ENCODE data around the gene KRT34. TPM values are rescaled to one million over a fixed set of nuclear protein-coding genes. Genes with fewer than 3 reads are reported as not detected.

KRT34 gene
- total RNA-seq, 2 experiments from 2014 or later = not detected

- no peak overlapping the region for H3K27ac ChIP-seq (ENCODE audit: low read depth, low read length, poor library complexity, severe bottlenecking)
- H3K9me3 ChIP-seq (ENCODE audit: low read length) = no peaks in the 10 kb centered on the region
- intact Hi-C loops (cut with micrococcal nuclease; ENCODE audit: unreplicated experiment) = no loop called here
- DNase-seq (ENCODE audit: low spot score) = no peak
- TF ChIP-seq EZH2phosphoT487 (IDR thresholded peaks at IDR 0.05; ENCODE audit: borderline replicate concordance, low read depth, low read length) (no peak), CTCF (conservative IDR thresholded peaks at IDR 0.05; ENCODE audit: low read length) (no peak)
- H2AFZ ChIP-seq (ENCODE audit: low read length) = no peak overlapping the region
- no peaks in the 10 kb centered on the region for H3K9me2 ChIP-seq (ENCODE audit: insufficient read depth, low read length)
- H3K4me3 ChIP-seq (ENCODE audit: low read depth, low read length, poor library complexity, severe bottlenecking) = no peak overlapping the region
- H3K36me3 ChIP-seq (ENCODE audit: insufficient read depth, low read length) = no peaks in the 10 kb centered on the region
- ChIA-PET CTCF (ENCODE audit: unreplicated experiment) (no interaction called here), POLR2A (no interaction called here)
- H4K20me1 ChIP-seq (ENCODE audit: insufficient read depth, low read length) = no peaks in the 10 kb centered on the region
- BruUV-seq (replicated peaks) = no TSS peak
- H3K79me2 ChIP-seq (ENCODE audit: insufficient read depth, low read depth, low read length) = no peaks in the 10 kb centered on the region
- no peaks in the 10 kb centered on the region for H3K4me1 ChIP-seq (ENCODE audit: insufficient read depth, low read length, poor library complexity, severe bottlenecking)
- no peak overlapping the region for H3K4me2 ChIP-seq (ENCODE audit: low read length)
Observed at GRCh38 chr17:41333098-41333497, 49.0 kb downstream of the KRT34 start.

GRCh38 chr17:41332239-41332638 lies 49.9 kb downstream of the KRT34 start:
- BruUV-seq (replicated peaks) = no TSS peak
- Histone ChIP-seq H3K9me3 (ENCODE audit: low read length) (no peaks in the 10 kb centered on the region), H3K4me1 (ENCODE audit: insufficient read depth, low read length, poor library complexity, severe bottlenecking) (no peaks in the 10 kb centered on the region), H2AFZ (ENCODE audit: low read length) (no peak overlapping the region), H3K4me2 (ENCODE audit: low read length) (no peak overlapping the region), H3K27ac (ENCODE audit: low read depth, low read length, poor library complexity, severe bottlenecking) (no peak overlapping the region), H3K4me3 (ENCODE audit: low read depth, low read length, poor library complexity, severe bottlenecking) (no peak overlapping the region), H3K36me3 (ENCODE audit: insufficient read depth, low read length) (no peaks in the 10 kb centered on the region), H4K20me1 (ENCODE audit: insufficient read depth, low read length) (no peaks in the 10 kb centered on the region), H3K79me2 (ENCODE audit: insufficient read depth, low read depth, low read length) (no peaks in the 10 kb centered on the region), H3K9me2 (ENCODE audit: insufficient read depth, low read length) (no peaks in the 10 kb centered on the region)
- ChIA-PET POLR2A (no interaction called here), CTCF (ENCODE audit: unreplicated experiment) (no interaction called here)
- TF ChIP-seq EZH2phosphoT487 (IDR thresholded peaks at IDR 0.05; ENCODE audit: borderline replicate concordance, low read depth, low read length) (no peak), CTCF (conservative IDR thresholded peaks at IDR 0.05; ENCODE audit: low read length) (no peak)
- intact Hi-C loops (cut with micrococcal nuclease; ENCODE audit: unreplicated experiment) = no loop called here
- no peak for DNase-seq (ENCODE audit: low spot score)

- no TSS peak for BruUV-seq (replicated peaks)
- H3K9me3 ChIP-seq (ENCODE audit: low read length) = no peaks in the 10 kb centered on the region
- POLR2A ChIA-PET = no interaction called here
- no peaks in the 10 kb centered on the region for H4K20me1 ChIP-seq (ENCODE audit: insufficient read depth, low read length)
- DNase-seq (ENCODE audit: low spot score) = no peak
- H3K4me3 ChIP-seq (ENCODE audit: low read depth, low read length, poor library complexity, severe bottlenecking) = no peak overlapping the region
- no peaks in the 10 kb centered on the region for H3K36me3 ChIP-seq (ENCODE audit: insufficient read depth, low read length)
- H3K27ac ChIP-seq (ENCODE audit: low read depth, low read length, poor library complexity, severe bottlenecking) = no peak overlapping the region
- TF ChIP-seq EZH2phosphoT487 (IDR thresholded peaks at IDR 0.05; ENCODE audit: borderline replicate concordance, low read depth, low read length) (no peak), CTCF (conservative IDR thresholded peaks at IDR 0.05; ENCODE audit: low read length) (no peak)
- intact Hi-C loops (cut with micrococcal nuclease; ENCODE audit: unreplicated experiment) = no loop called here
- CTCF ChIA-PET (ENCODE audit: unreplicated experiment) = no interaction called here
- H3K9me2 ChIP-seq (ENCODE audit: insufficient read depth, low read length) = no peaks in the 10 kb centered on the region
- H3K79me2 ChIP-seq (ENCODE audit: insufficient read depth, low read depth, low read length) = no peaks in the 10 kb centered on the region
- H3K4me1 ChIP-seq (ENCODE audit: insufficient read depth, low read length, poor library complexity, severe bottlenecking) = no peaks in the 10 kb centered on the region
- no peak overlapping the region for H3K4me2 ChIP-seq (ENCODE audit: low read length)
- H2AFZ ChIP-seq (ENCODE audit: low read length) = no peak overlapping the region
Observed at GRCh38 chr17:41331606-41332005, 50.5 kb downstream of the KRT34 start.

All from OCI-LY7 (cell line).